ENCODE measurements around the gene ATG2B. TPM values are rescaled to one million over a fixed set of nuclear protein-coding genes. Genes with fewer than 3 reads are reported as not detected.
"Not testable (repeated sequence)": the region's sequence is repeated elsewhere in the genome, so short reads cannot be mapped to it uniquely, and the experiment has no call there.

The ATG2B gene
- total and polyA plus RNA-seq, 3 donors from 2014 or later, result 42.7 to 74.9 (median 44.8) TPM

- no peak for DNase-seq
- no peaks in the 10 kb centered on the region for H3K36me3 ChIP-seq (ENCODE audit: low read depth, missing control alignments)
- H3K4me1 ChIP-seq, result peaks cover 7% of the 10 kb centered on the region
- no peak overlapping the region for H3K27ac ChIP-seq
- TF ChIP-seq CTCF (IDR thresholded peaks at IDR 0.05) (no peak), POLR2A (IDR thresholded peaks at IDR 0.05) (no peak)
- no peaks in the 10 kb centered on the region for H3K9me3 ChIP-seq
- intact Hi-C loops (cut with DNase I; ENCODE audit: low total_unique reads), result no loop called here
- no peaks in the 10 kb centered on the region for H3K27me3 ChIP-seq
- 88% methylated on average over 3 of the region's 3 CpGs for WGBS, 2 donors
- no peak overlapping the region for H3K4me3 ChIP-seq
Observed at GRCh38 chr14:96357216-96357615, 5.9 kb downstream of the ATG2B start.

DNA sequence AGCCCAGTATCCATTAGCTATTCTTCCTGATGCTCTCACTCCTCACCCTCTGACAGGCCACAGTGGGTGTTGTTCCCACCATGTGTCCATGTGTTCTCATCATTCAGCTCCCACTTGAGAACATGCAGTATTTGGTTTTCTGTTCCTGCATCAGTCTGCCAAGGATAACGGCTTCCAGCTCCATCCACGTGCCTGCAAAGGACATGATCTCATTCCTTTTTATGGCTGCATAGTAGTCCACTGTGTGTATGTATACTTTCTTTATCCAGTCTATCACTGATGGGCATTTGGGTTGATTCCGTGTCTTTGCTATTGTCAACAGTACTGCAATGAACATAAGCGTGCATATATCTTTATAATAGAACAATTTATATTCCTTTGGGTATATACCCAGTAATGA, 8.9 kb downstream of the ATG2B start:
- 95% methylated on average over 4 of the region's 4 CpGs for WGBS, 2 donors
- Histone ChIP-seq H3K27me3 (no peaks in the 10 kb centered on the region), H3K36me3 (ENCODE audit: low read depth, missing control alignments) (no peaks in the 10 kb centered on the region), H3K27ac (no peak overlapping the region), H3K9me3 (no peaks in the 10 kb centered on the region), H3K4me3 (no peak overlapping the region), H3K4me1 (no peaks in the 10 kb centered on the region)
- no peak for DNase-seq
- intact Hi-C loops (cut with DNase I; ENCODE audit: low total_unique reads), result no loop called here
- TF ChIP-seq POLR2A (IDR thresholded peaks at IDR 0.05) (no peak), CTCF (IDR thresholded peaks at IDR 0.05) (no peak)

DNA sequence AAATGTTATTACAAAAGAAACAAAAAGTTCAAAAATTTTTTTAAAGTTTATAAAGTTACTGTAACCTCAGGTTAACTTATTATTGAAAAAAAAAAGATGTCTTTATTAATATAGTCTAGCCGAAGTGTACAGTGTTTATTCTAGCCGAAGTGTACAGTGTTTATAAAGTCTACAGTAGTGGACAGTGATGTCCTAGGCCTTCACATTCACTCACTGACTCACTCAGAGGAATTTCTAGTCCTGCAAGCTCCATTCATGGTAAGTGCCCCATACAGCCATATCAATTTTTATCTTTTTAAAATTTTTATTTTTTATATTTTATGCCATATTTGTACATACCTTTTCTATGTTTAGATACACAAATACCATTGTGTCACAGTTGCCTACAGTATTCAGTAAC, 10.4 kb downstream of the ATG2B start:
- 83 to 84% methylated on average over 2 of the region's 2 CpGs for WGBS, 2 donors
- DNase-seq, result no peak
- Histone ChIP-seq H3K4me1 (no peaks in the 10 kb centered on the region), H3K9me3 (no peaks in the 10 kb centered on the region), H3K27me3 (no peaks in the 10 kb centered on the region), H3K27ac (no peak overlapping the region), H3K36me3 (ENCODE audit: low read depth, missing control alignments) (no peaks in the 10 kb centered on the region), H3K4me3 (no peak overlapping the region)
- intact Hi-C loops (cut with DNase I; ENCODE audit: low total_unique reads), result no loop called here
- TF ChIP-seq CTCF (IDR thresholded peaks at IDR 0.05) (no peak), POLR2A (IDR thresholded peaks at IDR 0.05) (no peak)

DNA sequence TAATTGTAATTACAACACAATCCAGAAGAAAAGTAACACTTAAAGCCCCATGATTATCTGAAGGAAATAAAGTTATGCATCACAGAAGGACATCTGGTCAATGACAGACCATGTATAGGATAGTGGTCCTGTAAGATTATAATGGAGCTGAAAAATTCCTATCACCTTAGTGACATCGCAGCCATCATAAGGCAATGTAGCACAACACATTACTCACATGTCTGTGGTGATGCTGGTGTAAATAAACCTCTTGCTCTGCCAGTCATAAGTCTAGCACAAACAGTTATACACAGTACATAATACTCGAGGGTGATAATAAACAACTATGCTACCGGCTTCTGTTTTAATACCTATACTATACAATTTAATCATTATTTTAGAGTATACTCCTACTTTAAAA, 11.2 kb downstream of the ATG2B start:
- Histone ChIP-seq H3K4me3 (no peak overlapping the region), H3K4me1 (no peaks in the 10 kb centered on the region), H3K36me3 (ENCODE audit: low read depth, missing control alignments) (no peaks in the 10 kb centered on the region), H3K9me3 (no peaks in the 10 kb centered on the region), H3K27me3 (no peaks in the 10 kb centered on the region), H3K27ac (no peak overlapping the region)
- WGBS, 2 donors, result 91 to 94% methylated on average over 3 of the region's 3 CpGs
- intact Hi-C loops (cut with DNase I; ENCODE audit: low total_unique reads), result no loop called here
- DNase-seq, result no peak
- TF ChIP-seq POLR2A (IDR thresholded peaks at IDR 0.05), result no peak
- no peak for TF ChIP-seq CTCF (IDR thresholded peaks at IDR 0.05)

DNA sequence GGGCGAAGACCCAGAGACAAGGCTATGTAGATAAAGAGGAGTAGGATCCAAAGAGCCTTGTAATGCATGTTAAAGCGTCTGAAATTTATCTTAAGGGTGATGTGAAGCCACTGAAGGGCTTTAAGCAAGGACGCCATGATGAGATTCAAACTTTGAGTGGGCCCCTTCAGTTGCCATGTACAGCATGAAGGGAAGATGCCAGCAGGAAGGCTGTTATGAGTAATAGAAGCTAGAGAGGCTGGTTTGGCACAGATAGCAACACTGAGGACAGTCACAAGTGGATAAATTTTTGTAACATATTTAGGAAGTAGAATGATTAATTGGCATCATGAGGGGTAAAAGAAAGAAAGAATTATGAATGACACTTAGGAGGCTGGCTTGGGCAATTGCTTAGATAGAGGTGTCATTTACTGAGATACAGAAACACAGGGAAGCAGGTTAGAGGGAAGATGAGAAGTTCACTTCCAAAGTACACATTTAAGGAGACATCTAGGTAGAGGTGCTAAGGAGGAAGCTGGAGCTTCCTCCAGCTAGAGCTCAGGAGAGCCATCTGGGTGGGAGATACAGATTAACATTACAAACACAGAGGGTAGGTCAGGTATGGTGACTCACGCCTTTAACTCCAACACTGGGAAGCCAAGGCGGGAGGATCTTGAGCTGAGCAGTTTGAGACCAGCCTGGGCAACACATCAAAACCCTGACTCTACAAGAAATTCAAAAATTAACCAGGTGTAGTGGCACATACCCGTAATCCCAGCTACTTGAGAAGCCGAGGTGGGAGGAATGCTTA, 13.7 kb downstream of the ATG2B start:
- H3K36me3 ChIP-seq (ENCODE audit: low read depth, missing control alignments), result no peaks in the 10 kb centered on the region
- H3K4me3 ChIP-seq, result no peak overlapping the region
- no peak for TF ChIP-seq CTCF (IDR thresholded peaks at IDR 0.05)
- no peak for TF ChIP-seq POLR2A (IDR thresholded peaks at IDR 0.05)
- no peak for DNase-seq
- no peaks in the 10 kb centered on the region for H3K27me3 ChIP-seq
- H3K9me3 ChIP-seq, result no peaks in the 10 kb centered on the region
- 85 to 89% methylated on average over 7 of the region's 7 CpGs for WGBS, 2 donors
- H3K27ac ChIP-seq, result no peak overlapping the region
- H3K4me1 ChIP-seq, result no peaks in the 10 kb centered on the region
- intact Hi-C loops (cut with DNase I; ENCODE audit: low total_unique reads), result no loop called here

DNA sequence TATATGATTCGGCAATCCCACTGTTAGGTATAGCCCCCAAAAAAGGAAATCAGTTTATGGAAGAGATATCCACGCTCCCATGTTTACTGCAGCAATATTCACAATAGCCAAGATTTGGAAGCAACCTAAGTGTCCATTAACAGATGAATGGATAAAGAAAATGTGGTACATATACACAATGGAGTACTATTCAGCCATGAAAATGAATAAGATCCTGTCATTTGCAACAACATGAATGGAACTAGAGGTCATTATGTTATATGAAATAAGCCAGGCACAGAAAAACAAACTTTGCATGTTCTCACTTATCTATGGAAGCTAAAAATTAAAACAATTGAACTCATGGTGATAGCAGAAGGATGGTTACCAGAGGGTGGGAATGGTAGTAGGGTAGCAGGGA, 15.2 kb downstream of the ATG2B start:
- H3K27me3 ChIP-seq; H3K27ac ChIP-seq; intact Hi-C loops (cut with DNase I; ENCODE audit: low total_unique reads); H3K36me3 ChIP-seq (ENCODE audit: low read depth, missing control alignments); H3K4me1 ChIP-seq; DNase-seq; H3K4me3 ChIP-seq; H3K9me3 ChIP-seq: not testable (repeated sequence)
- 93 to 95% methylated on average over 2 of the region's 2 CpGs for WGBS, 2 donors
